GM19438 (cell line): Measurements from ENCODE around the gene NLRP10.

Experiments used
- ATAC-seq: cut with Tn5 transposase; IDR thresholded peaks from one replicate; pipeline ENCODE4 v1.9.1; 2021; ENCODE audit warnings: low read depth; ENCODE audit not compliant: unreplicated experiment

Gene NLRP10

DNA sequence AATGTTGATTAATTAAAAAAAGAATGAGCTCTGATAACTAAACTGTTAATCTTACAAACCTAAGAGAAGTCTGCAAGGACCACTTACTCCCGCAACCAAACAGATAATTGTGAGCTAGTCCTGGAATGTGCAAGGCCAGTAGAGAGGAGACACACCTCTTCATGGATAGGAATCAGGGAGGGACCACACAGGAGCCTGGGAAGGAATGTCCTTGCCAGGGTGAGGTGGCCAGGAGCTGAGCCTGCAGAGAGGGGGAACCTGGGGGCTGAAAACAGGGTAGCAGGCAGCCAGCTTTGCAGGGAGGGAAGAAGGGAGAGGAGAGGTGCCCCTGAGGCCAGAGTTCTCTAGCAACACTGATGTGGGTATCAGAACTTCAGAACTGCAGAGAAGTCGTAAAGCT is 9.4 kb upstream of the NLRP10 start:
- no peak for ATAC-seq

- no peak for ATAC-seq
These were observed 7.8 kb upstream of the NLRP10 start for GRCh38 chr11:7973011-7973410.

GRCh38 chr11:7971846-7972245 is 6.6 kb upstream of the NLRP10 start:
- no peak for ATAC-seq

- no peak for ATAC-seq
These were observed 4.8 kb upstream of the NLRP10 start for GRCh38 chr11:7969756-7970646.

DNA sequence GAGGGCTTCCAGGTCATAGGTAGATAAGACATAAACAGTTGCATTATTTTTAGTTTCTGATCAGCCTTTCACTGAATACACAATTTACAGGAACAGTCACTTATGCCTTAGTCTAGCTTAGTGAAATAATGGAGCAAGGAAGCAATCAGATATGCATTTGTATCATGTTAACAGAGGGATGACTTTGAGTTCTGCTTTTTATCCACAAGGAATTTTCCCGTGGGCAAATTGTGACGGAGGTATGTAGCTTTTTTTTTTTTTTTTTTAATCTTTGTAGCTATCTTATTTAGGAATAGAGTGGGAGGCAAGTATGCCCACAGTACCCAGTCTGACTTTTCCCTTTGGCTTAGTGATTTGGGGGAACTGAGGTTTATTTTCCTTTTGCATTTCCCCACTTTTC is 3.4 kb upstream of the NLRP10 start:
- ATAC-seq = no peak

GRCh38 chr11:7967826-7968225 is 2.6 kb upstream of the NLRP10 start:
- ATAC-seq = no peak

GRCh38 chr11:7967097-7967496 is 1.9 kb upstream of the NLRP10 start:
- ATAC-seq = no peak

GRCh38 chr11:7964873-7965272 is 374 bp downstream of the NLRP10 start:
- ATAC-seq = no peak

DNA sequence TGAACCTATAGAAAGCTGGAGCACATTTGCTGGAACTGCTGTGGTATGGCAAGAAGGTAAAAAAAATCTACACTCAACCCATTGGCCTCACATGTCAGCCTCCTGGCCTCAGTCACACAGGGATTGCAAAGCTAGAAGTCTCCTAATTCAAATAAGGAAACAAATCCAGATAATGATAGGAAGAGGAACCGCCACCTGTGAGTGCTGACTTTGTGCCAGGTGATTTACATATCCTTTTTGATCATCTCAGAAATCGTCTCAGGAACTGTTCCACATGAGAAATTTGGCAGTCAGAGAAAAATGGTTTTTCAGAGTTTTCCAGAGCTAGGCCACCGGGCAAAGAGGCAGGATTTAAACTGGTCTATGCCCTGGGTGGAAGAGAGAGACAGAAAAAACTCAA is 986 bp downstream of the NLRP10 start:
- ATAC-seq = no peak

- no peak for ATAC-seq
These were observed 10.1 kb downstream of the NLRP10 start for GRCh38 chr11:7955191-7955590.

GRCh38 chr11:7949934-7950333 is 15.3 kb downstream of the NLRP10 start:
- no peak for ATAC-seq

DNA sequence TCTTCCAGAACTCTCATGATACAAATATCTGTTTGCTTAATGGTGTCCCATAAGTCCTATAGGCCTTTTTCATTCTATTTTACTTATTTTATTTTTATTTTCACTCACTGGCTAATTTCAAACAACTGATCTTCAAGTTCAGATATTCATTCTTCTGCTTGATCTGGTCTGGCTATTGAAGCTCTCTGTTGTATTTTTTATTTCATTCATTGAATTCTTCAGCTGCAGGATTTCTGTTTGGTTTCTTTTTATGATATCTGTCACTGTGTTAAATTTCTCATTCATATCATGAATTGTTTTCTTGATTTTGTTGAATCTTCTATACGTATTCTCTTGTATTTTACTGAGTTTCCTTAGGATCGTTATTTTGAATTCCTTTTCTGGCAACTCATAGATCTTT is 21.1 kb downstream of the NLRP10 start:
- no peak for ATAC-seq

- ATAC-seq = no peak
These were observed 23.6 kb downstream of the NLRP10 start, which contains the start of gene OR10A3 for GRCh38 chr11:7941608-7942007. Gene OR10A3, minus strand, starts transcription at chr11:7941708. Its CDS starts 2,188 bp downstream, at chr11:7939520.

DNA sequence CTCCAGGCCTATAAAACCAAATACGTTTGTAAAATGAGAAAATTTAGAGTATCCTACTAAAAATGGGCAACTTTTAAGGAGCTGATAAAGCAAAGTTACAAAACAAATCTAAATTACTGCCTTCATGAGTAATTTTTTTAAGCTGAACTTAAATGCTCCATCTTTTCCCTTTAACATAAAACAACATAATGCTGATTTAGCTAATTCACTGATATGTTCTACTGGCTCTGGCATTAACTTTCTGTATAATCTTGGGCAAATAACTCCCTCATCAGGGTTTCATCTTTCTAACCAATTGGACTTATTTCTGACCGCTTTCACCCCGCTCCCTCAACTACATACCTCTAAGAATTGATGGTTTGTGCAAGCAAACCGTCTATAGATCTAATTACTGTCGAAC is 24.1 kb downstream of the NLRP10 start:
- no peak for ATAC-seq

- ATAC-seq = no peak
These were observed 28.6 kb downstream of the NLRP10 start for GRCh38 chr11:7936615-7937014.

DNA sequence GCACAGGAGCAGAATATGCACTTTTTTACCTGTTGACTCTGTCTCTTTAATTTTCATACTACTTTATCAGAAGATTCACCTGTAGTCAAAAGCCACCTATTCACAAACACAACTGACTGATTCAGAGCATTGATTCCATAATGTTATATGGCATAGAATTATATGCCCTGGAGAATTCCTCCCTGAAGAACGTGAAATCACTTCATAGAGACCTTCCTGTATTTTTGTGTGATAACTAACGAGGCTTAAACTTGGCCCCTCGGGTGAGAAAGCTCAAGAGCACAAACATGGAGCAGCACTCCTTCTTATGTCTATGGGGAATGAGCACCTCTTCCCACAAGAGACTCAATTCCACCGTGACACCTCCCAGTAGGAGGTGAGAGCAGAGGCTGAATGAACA is 34.1 kb downstream of the NLRP10 start, which contains the start of gene OR10A6:
TSS of gene OR10A6 (minus strand) at position 101 of the 400 bp plus-strand sequence. CDS start 2,606 bp downstream, outside the sequence.
- no peak for ATAC-seq

DNA sequence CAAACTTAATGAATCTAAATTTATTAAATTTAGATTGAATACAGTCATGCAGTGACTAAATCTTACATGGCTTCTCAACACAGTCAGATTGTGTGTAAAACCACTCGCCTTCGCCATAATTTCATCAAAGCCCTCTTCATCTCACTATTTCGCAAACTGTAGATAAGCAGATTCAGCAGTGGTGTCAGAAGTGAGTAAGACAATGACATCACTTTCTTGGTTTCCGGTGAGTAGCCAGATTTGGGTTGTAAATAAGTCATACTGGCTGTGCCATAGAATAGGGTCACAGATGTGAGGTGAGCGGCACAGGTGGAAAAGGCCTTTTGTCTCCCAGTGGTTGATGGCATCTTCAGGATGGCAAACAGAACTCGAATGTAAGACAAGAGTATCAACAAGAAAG is 37.6 kb downstream of the NLRP10 start:
- ATAC-seq = no peak

- no peak for ATAC-seq
These were observed 40.7 kb downstream of the NLRP10 start for GRCh38 chr11:7924536-7924935.

DNA sequence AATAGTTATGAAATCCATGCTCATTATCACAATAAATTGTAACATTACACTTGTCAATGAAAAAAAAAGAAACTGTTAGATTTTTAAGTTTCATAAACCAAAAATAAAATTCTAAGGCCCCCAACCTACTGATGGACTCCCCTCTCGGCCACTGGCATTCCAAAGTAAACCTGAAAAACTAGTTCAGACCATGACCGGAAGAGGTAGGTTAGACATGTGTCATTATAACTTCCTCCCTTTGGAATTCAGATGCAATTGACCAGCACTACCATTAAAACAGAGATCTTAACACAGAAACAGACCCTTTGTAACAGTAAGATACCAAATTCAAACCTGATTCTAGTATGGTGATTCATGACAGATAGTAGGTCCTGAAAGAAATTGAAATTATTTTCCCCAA is 47.1 kb downstream of the NLRP10 start:
- ATAC-seq = no peak
